Cardiac fibroblast (primary cell): ENCODE measurements around the gene FOXE3.

ENCODE experiments used
- DNase-seq, 2 donors: peaks; one replicate each; pipeline versions ENCODE4 v3.0.0 to v3.0.0-alpha.2; 2010; ENCODE audit warnings: low read depth in 2 of 2
- H3K4me3 ChIP-seq, 2 donors: replicated peaks in 1 of 2; 1 replicate in 1 of 2; 2 replicates in 1 of 2; pipeline ENCODE4 v1.5.1; 2011; ENCODE audit warnings: low read depth in 2 of 2, low read length in 2 of 2, mild to moderate bottlenecking in 2 of 2, moderate library complexity in 1 of 2
- TF ChIP-seq, protein P1 (sequence below): IDR thresholded peaks from one replicate; pipeline ENCODE4 v1.5.1; 2011; ENCODE audit warnings: low read depth, mild to moderate bottlenecking, low read length, inconsistent platforms

Gene FOXE3

DNA sequence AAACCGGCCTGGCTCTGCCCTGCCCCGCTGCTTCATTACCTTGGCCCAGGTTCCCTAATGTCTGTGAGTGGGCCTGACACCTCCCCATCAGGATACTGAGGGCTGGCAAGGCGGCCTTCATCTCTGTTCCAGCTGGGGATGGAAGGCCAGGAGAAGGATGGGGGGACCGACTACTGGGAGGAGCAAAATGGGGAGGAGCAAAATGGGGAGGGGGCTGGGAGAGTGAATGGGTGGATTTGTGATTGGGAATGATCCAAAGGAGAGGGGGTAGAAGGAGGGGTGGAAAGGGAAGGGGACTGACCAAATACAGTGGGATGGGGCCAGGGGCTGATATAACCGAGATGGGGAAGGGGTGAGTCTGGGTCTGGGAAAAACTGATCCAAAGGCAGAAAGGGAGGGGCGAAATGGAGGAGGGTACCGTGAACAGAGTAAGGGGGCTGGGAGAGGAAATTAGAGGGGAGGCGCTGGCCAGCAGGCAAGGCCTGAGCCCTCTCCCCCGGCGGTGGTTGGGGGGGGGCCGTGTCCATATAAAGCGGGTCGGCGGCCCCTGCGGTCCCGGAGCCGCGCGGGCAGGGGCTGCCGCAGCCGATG lies at the start of gene FOXE3:
FOXE3 (plus strand) TSS at position 558 of the 591 bp plus-strand sequence; CDS start at position 589, 31 bp downstream.
- TF ChIP-seq, protein P1, sequence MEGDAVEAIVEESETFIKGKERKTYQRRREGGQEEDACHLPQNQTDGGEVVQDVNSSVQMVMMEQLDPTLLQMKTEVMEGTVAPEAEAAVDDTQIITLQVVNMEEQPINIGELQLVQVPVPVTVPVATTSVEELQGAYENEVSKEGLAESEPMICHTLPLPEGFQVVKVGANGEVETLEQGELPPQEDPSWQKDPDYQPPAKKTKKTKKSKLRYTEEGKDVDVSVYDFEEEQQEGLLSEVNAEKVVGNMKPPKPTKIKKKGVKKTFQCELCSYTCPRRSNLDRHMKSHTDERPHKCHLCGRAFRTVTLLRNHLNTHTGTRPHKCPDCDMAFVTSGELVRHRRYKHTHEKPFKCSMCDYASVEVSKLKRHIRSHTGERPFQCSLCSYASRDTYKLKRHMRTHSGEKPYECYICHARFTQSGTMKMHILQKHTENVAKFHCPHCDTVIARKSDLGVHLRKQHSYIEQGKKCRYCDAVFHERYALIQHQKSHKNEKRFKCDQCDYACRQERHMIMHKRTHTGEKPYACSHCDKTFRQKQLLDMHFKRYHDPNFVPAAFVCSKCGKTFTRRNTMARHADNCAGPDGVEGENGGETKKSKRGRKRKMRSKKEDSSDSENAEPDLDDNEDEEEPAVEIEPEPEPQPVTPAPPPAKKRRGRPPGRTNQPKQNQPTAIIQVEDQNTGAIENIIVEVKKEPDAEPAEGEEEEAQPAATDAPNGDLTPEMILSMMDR: no peak
- DNase-seq: no peak
- H3K4me3 ChIP-seq: peak within 1 kb of the TSS; percentile 26 to 30

DNA sequence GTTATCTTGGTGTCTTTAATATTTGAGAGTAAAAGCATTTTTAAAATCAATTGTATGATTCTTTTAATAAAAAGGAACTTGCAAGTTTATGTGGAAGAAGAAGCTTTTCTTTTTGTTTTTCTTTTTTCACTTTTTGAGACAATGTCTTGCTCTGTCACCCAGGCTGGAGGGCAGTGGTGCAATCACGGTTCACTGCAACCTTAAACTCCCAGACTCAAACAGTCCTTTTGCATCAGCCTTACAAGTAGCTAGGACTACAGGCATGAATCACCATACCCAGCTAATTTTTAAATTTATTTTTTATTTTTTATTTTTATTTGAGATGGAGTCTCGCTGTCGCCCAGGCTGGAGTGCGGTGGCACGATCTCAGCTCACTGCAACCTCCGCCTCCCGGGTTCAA lies 48.4 kb upstream of the FOXE3 start:
- TF ChIP-seq, protein P1: no peak
- DNase-seq: peak in 1 of 2 donors; percentile 39
- H3K4me3 ChIP-seq: no peak overlapping the region

DNA sequence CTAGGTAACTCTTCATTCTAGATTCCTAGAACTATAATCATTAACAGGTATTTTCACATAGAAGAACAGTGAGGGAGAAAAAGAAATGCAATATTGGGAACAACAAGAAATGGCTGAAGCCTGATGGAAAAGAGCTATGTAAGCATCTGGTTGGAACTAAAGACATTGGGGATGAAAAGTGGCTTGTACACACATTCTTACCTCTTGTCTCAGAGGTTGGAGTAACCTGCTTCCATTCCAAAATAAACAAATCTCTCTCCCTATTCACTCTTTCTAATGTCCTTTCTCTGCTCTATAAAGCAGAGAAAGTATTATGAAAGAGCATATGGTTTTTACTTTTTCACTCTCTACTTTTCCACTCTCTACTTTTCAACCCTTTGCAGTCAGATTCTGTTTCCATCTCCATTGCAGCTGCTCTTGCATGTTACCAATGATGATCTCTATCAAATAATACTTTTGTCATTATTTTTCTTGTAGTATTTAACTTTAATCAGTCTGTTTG lies 45.0 kb upstream of the FOXE3 start:
- peak in 1 of 2 donors; percentile 58 for DNase-seq
- H3K4me3 ChIP-seq: no peak overlapping the region
- TF ChIP-seq, protein P1: no peak

DNA sequence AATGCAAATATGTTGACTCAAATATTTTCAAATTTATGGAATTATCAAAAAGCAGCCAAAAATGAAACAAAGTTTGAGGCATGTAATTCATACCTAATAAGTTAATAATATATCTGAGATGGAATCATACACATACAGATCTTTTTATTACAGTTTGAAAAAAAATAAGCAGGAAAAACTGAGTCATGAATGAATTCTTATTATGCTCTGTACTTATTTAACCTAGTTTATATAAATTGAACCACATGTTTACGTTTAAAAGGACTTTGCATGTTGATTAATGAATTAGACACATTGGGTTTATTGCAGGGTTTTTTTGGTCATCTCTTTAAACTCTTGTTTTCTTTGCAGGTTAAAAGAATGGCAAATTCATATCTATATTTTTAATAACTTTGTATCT lies 41.6 kb upstream of the FOXE3 start:
- H3K4me3 ChIP-seq: no peak overlapping the region
- DNase-seq: no peak
- TF ChIP-seq, protein P1: no peak

DNA sequence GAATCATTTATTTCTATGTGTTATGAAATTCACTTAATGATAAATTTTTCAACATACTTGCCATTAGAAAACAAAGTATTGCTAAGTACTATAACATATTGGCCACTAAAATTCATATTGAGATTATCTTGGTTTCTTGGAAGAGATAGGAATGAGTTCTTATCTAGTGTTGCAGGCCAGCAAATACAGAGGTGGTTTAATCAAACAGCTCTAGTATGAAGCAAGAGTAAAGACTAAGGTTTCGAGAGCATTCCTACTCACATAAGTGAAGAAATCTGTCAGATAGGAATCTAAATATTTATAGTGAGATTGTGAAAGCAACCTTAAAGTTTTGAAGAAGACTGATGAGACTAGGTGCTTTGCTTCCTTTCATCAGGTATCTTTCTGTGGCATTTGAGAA lies 37.9 kb upstream of the FOXE3 start:
- no peak for DNase-seq
- no peak overlapping the region for H3K4me3 ChIP-seq
- TF ChIP-seq, protein P1: no peak

DNA sequence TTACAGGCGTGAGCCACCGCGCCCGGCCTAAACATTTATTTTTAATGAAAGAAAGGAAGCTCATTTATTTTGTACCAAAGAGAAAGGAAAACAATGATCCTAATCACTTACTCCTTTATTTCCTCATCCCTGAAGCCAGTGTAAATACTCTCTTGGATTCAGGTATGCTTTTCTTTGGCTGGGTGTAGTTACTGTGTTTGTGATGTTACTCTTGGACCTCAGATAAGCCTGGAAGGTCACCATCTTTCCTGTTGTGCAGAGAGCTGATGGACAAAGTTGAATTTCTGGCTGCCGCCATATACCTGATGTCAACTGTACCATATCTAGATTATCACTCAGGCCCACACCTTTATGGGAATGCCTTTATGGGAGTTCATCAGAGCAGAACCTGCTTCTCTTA lies 35.4 kb upstream of the FOXE3 start:
- TF ChIP-seq, protein P1: no peak
- H3K4me3 ChIP-seq: no peak overlapping the region
- DNase-seq: no peak
